OCI-LY7 (cell line): ENCODE data around the gene CPB2. TPM values are rescaled to one million over a fixed set of nuclear protein-coding genes. Genes with fewer than 3 reads are reported as not detected.

ENCODE experiments used
- BruUV-seq: library from RNA; stranded (reverse); fragments of 400-500 nt; replicated peaks from 2 replicates; lab custom pipeline; 2021; lab: Mats Ljungman, UMichigan
- CTCF ChIA-PET: fragments of 300-600 bp; sonication (Branson Sonifier 250); formaldehyde crosslinking; loops from one replicate; lab custom pipeline; 2022; ENCODE audit warnings: antibody characterized with exemption; ENCODE audit not compliant: unreplicated experiment; lab: Charles Lee
- POLR2A ChIA-PET: fragments of 300-600 bp; sonication (Branson Sonifier 250); formaldehyde crosslinking; loops from one replicate; lab custom pipeline; 2022; ENCODE audit warnings: antibody characterized with exemption; lab: Charles Lee
- DNase-seq: peaks from one replicate; pipeline ENCODE4 v3.0.0-alpha.2; 2015; ENCODE audit warnings: low spot score
- H2AFZ ChIP-seq: fragments of 200-600 bp; sonication (generic), shearing (Covaris generic); 2 replicates; pipeline ENCODE4 v1.6.1; 2014; ENCODE audit warnings: mild to moderate bottlenecking, antibody characterized with exemption, low read length, moderate library complexity
- H3K27ac ChIP-seq: fragments of 200-600 bp; sonication (generic); 2 replicates; pipeline ENCODE4 v1.5.1; 2014; ENCODE audit warnings: mixed run types, low read depth, mild to moderate bottlenecking, moderate library complexity, low read length, inconsistent platforms; ENCODE audit not compliant: poor library complexity, severe bottlenecking
- H3K36me3 ChIP-seq: fragments of 200-600 bp; sonication (generic); 2 replicates; pipeline ENCODE4 v1.6.1; 2014; ENCODE audit warnings: mild to moderate bottlenecking, antibody characterized with exemption, low read length, moderate library complexity, mixed read lengths; ENCODE audit not compliant: insufficient read depth
- H3K4me1 ChIP-seq: fragments of 200-600 bp; sonication (generic); 2 replicates; pipeline ENCODE4 v1.5.1; 2014; ENCODE audit warnings: mild to moderate bottlenecking, low read length; ENCODE audit not compliant: insufficient read depth, poor library complexity, severe bottlenecking
- H3K4me2 ChIP-seq: fragments of 200-600 bp; sonication (generic); 2 replicates; pipeline ENCODE4 v1.6.1; 2014; ENCODE audit warnings: mild to moderate bottlenecking, low read length
- H3K4me3 ChIP-seq: fragments of 200-600 bp; sonication (generic); 2 replicates; pipeline ENCODE4 v1.5.1; 2014; ENCODE audit warnings: mild to moderate bottlenecking, low read depth, low read length; ENCODE audit not compliant: poor library complexity, severe bottlenecking
- H3K79me2 ChIP-seq: fragments of 200-600 bp; sonication (generic); 2 replicates; pipeline ENCODE4 v1.6.1; 2016; ENCODE audit warnings: low read depth, mild to moderate bottlenecking, low read length, moderate library complexity, mixed read lengths; ENCODE audit not compliant: insufficient read depth
- H3K9me2 ChIP-seq: fragments of 200-600 bp; sonication (generic); 2 replicates; pipeline ENCODE4 v1.6.1; 2016; ENCODE audit warnings: mild to moderate bottlenecking, low read length, mixed read lengths; ENCODE audit not compliant: insufficient read depth
- H3K9me3 ChIP-seq: fragments of 200-600 bp; sonication (generic); 2 replicates; pipeline ENCODE4 v1.6.1; 2014; ENCODE audit warnings: mild to moderate bottlenecking, mixed run types, low read length, mixed read lengths
- H4K20me1 ChIP-seq: fragments of 200-600 bp; sonication (generic); 2 replicates; pipeline ENCODE4 v1.6.1; 2014; ENCODE audit warnings: mild to moderate bottlenecking, antibody characterized with exemption, low read length, moderate library complexity, mixed read lengths; ENCODE audit not compliant: insufficient read depth
- EZH2phosphoT487 ChIP-seq: fragments of 200-600 bp; sonication (generic); IDR thresholded peaks from 2 replicates; pipeline ENCODE4 v1.6.1; 2018; ENCODE audit warnings: low read depth, borderline replicate concordance, mild to moderate bottlenecking, mixed run types, antibody characterized with exemption, low read length, moderate library complexity, mixed read lengths
- intact Hi-C: fragments of 100-400 bp; cut with micrococcal nuclease; formaldehyde crosslinking; loops from one replicate; pipeline ENCODE4 v1.10.0; 2022; ENCODE audit not compliant: unreplicated experiment
- total RNA-seq, 2 experiments: library from RNA; depleted of rRNA in 1 of 2; stranded (reverse); fragments of >200 nt in 1 of 2; shearing (Covaris generic) in 1 of 2; gene quantifications; 2 replicates each; pipeline ENCODE4 v1.2.3, GENCODE V29; 2014 to 2022
- TF ChIP-seq, protein P1 (sequence below): fragments of 200-600 bp; sonication (generic); conservative IDR thresholded peaks from 2 replicates; pipeline ENCODE4 v1.5.1; 2014; ENCODE audit warnings: mild to moderate bottlenecking, antibody characterized with exemption, low read length, moderate library complexity, mixed read lengths

CPB2 gene
- total RNA-seq, 2 experiments from 2014 or later = not detected

DNA sequence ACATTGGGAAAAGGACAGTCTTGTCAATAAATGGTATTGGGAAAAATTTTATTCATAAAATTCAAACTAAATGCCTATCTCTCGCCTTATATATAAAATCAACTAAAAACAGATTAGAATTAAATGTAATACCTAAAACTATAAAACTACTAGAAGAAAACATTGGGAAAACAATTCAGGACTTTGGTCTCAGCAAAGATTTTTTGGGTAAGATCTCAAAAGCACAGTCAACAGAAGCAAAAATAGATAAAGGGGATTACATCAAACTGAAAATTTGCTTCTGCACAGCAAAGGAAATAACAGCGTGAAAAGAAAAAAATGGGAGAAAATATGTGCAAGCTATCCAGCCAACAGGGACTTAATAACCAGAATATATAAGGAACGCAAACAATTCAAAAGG, 28.0 kb downstream of the CPB2 start:
- no peak for TF ChIP-seq EZH2phosphoT487
- TF ChIP-seq, protein P1, sequence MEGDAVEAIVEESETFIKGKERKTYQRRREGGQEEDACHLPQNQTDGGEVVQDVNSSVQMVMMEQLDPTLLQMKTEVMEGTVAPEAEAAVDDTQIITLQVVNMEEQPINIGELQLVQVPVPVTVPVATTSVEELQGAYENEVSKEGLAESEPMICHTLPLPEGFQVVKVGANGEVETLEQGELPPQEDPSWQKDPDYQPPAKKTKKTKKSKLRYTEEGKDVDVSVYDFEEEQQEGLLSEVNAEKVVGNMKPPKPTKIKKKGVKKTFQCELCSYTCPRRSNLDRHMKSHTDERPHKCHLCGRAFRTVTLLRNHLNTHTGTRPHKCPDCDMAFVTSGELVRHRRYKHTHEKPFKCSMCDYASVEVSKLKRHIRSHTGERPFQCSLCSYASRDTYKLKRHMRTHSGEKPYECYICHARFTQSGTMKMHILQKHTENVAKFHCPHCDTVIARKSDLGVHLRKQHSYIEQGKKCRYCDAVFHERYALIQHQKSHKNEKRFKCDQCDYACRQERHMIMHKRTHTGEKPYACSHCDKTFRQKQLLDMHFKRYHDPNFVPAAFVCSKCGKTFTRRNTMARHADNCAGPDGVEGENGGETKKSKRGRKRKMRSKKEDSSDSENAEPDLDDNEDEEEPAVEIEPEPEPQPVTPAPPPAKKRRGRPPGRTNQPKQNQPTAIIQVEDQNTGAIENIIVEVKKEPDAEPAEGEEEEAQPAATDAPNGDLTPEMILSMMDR = no peak
- no peak for DNase-seq
- Histone ChIP-seq H4K20me1 (no peaks in the 10 kb centered on the region), H3K79me2 (no peaks in the 10 kb centered on the region), H3K36me3 (no peaks in the 10 kb centered on the region), H3K4me3 (no peak overlapping the region), H3K4me1 (peaks cover 2% of the 10 kb centered on the region), H2AFZ (no peak overlapping the region), H3K4me2 (no peak overlapping the region), H3K9me2 (no peaks in the 10 kb centered on the region), H3K27ac (no peak overlapping the region), H3K9me3 (no peaks in the 10 kb centered on the region)
- intact Hi-C loops = no loop called here
- ChIA-PET CTCF (no interaction called here), POLR2A (no interaction called here)
- no TSS peak for BruUV-seq

DNA sequence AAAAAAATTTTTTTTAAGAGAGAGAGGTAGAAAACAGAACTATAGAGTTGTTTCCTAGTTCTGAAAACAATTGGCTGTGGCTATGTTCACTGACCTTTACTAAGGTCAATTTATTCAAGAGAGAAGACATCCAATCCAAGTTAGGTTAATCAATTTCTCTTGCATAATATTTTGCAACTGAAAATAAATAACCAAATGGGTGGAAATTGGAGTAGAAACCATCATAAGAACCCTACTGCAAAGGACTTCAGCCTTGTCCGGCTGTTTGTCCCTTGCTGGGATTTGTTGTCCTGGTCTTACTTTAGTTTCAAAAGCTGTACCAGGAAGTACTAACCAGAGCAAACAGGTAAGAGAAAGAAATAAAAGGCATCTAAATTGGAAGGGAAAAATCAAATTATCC, 29.0 kb downstream of the CPB2 start:
- Histone ChIP-seq H4K20me1 (no peaks in the 10 kb centered on the region), H3K4me1 (peaks cover 6% of the 10 kb centered on the region), H3K9me3 (no peaks in the 10 kb centered on the region), H3K4me3 (no peak overlapping the region), H3K79me2 (no peaks in the 10 kb centered on the region), H2AFZ (no peak overlapping the region), H3K27ac (no peak overlapping the region), H3K9me2 (no peaks in the 10 kb centered on the region), H3K36me3 (no peaks in the 10 kb centered on the region), H3K4me2 (no peak overlapping the region)
- no peak for DNase-seq
- TF ChIP-seq, protein P1 = no peak
- TF ChIP-seq EZH2phosphoT487 = no peak
- ChIA-PET POLR2A (no interaction called here), CTCF (no interaction called here)
- intact Hi-C loops = no loop called here
- BruUV-seq = no TSS peak

DNA sequence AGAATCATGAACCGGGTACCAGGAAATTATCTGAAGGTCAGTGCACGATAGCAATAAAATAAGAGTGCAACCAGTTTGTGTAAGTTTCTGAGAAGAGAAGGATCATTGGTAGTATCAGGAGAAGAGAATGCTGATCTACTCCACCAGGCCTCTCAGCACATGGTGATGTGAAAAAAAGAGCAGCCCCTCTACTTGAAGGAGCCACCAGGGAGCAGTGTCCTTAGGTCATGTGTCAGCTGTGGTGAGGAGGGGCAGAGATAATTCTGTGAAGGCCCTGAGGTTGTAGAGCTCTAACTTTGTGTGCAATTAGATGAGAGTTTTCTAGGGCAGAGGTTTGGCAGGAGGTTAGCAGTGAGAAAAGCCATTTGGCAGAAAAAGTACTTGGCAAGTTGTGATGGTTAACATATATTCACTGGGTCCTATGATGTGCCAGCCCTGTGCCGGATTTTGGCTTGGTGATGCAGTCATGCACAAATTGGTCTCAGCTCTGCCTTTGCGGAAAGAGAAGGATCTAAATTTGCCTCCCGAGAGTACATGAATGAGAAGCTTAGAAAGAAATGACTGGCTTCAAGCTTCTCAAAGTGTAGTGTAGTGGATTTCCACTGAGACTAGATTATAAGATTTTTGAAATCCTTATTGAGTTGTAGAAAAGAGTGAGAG, 33.1 kb downstream of the CPB2 start:
- Histone ChIP-seq H3K79me2 (no peaks in the 10 kb centered on the region), H4K20me1 (no peaks in the 10 kb centered on the region; the same call in 1 of the 2 replicates), H3K4me1 (peaks cover 6% of the 10 kb centered on the region), H3K4me3 (no peak overlapping the region), H3K4me2 (no peak overlapping the region), H3K9me2 (no peaks in the 10 kb centered on the region), H2AFZ (no peak overlapping the region), H3K36me3 (no peaks in the 10 kb centered on the region), H3K9me3 (no peaks in the 10 kb centered on the region), H3K27ac (no peak overlapping the region)
- peak; percentile 33 for DNase-seq
- ChIA-PET CTCF (no interaction called here), POLR2A (interaction anchor here (1.7 kb wide), 1 partner anchor 11 kb away, joined by 5 read pairs; no protein-coding TSS in a partner anchor)
- no TSS peak for BruUV-seq
- no peak for TF ChIP-seq EZH2phosphoT487
- TF ChIP-seq, protein P1 = peak; percentile 65
- intact Hi-C loops = no loop called here
